Cardiac fibroblast (primary cell): ENCODE measurements around the gene MAD1L1.

ENCODE experiments used
- DNase-seq, 2 donors: peaks; one replicate each; pipeline versions ENCODE4 v3.0.0 to v3.0.0-alpha.2; 2010; ENCODE audit warnings: low read depth in 2 of 2
- H3K4me3 ChIP-seq, 2 donors: replicated peaks in 1 of 2; 1 replicate in 1 of 2; 2 replicates in 1 of 2; pipeline ENCODE4 v1.5.1; 2011; ENCODE audit warnings: low read depth in 2 of 2, low read length in 2 of 2, mild to moderate bottlenecking in 2 of 2, moderate library complexity in 1 of 2
- TF ChIP-seq, protein P1 (sequence below): IDR thresholded peaks from one replicate; pipeline ENCODE4 v1.5.1; 2011; ENCODE audit warnings: low read depth, mild to moderate bottlenecking, low read length, inconsistent platforms

Gene MAD1L1

DNA sequence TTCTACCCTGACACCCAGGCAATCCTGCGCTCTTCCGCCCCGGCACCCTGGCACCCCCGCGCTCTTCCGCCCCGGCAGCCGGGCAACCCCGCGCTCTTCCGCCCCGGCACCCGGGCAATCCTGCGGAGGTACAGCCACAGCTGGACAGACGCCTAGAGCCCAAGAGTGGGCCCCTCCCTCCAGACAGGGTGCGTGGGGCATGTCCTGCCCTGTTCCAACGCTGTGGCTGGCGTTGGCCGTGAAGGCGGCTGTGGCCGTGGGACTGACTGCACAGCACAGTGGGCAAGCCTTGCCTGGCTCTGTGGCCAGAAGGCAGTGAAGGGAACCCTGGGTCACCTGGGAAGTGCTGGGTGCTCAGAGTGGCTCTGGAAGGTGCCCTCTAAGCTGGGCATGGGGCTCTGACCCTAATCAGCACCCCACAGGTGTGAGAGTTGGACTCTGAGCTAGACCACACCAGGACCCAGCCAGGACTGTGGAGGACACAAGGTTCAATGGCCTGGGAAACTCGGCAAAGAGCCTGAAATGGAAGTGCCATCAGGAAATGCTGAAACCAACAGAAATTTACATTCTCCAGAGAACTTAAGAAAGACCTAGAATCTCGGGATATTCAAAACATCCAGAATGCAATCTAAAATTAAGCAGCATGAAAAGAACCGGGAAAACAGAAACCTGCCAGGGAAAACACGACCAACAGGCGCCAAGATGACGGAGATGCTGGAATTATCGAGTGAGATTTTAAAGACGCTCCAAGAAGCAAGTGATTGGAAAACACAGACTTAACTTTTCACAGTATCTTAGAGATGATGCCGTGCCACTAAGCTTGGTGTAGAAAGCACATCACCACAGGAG is 309.1 kb downstream of the MAD1L1 start:
- TF ChIP-seq, protein P1, sequence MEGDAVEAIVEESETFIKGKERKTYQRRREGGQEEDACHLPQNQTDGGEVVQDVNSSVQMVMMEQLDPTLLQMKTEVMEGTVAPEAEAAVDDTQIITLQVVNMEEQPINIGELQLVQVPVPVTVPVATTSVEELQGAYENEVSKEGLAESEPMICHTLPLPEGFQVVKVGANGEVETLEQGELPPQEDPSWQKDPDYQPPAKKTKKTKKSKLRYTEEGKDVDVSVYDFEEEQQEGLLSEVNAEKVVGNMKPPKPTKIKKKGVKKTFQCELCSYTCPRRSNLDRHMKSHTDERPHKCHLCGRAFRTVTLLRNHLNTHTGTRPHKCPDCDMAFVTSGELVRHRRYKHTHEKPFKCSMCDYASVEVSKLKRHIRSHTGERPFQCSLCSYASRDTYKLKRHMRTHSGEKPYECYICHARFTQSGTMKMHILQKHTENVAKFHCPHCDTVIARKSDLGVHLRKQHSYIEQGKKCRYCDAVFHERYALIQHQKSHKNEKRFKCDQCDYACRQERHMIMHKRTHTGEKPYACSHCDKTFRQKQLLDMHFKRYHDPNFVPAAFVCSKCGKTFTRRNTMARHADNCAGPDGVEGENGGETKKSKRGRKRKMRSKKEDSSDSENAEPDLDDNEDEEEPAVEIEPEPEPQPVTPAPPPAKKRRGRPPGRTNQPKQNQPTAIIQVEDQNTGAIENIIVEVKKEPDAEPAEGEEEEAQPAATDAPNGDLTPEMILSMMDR = no peak
- no peak overlapping the region for H3K4me3 ChIP-seq
- no peak for DNase-seq

DNA sequence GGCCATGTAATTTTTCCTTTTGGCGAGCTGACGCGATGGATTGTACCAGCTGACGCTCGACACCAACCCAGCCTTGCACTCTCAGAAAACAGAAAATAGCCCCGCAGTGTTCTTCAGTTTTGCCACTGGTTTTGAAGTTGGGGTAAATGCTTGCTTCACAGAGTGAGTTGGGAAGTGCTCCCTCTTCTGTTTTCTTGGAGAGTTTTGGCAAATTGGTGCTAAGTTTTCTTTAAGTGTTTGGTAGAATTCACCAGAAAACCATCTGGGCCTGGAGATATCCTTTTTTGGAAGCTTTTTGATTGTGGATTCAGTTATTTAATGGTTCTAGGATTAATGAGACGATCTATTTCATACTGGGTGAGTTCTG is 309.9 kb downstream of the MAD1L1 start:
- no peak overlapping the region for H3K4me3 ChIP-seq
- no peak for DNase-seq
- TF ChIP-seq, protein P1 = peak; percentile 10

DNA sequence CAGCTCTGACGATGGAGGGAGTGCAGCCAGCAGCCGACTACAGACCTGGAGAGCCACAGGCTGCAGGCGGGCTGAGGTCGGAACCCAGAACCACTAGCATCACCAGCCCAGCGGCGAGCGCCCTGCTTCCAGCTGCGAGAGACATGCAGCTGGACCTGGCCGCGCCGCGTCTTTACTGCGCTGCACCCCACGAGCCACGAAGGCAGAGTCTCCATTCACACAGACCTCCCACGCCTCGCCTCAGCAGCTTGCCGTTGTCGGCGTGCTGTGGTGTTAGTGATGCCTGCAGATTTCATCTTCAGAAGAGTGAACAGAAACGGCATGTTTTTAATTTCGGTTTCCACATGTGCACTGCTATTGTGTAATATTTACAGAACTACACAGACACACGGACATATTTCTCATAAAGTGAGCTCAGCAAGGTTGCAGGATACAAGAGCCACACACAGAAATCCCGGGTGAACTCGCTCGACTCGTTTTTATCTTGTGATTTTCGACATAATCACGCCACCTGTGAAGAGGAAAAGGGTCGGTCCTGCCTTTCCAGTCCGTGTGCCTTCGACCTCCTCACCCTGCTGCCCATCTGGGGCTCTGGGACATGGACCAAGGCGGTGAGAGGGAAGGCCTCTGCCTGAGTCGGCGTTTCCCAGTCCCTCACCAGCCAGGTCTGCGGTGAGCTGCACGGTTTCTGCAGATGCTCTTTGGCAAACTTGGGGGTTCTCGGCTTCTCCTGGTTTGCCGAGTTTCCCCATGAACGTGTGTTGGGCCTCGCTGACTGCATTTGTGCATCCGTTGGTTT is 310.5 kb downstream of the MAD1L1 start:
- TF ChIP-seq, protein P1 = no peak
- DNase-seq = no peak
- no peak overlapping the region for H3K4me3 ChIP-seq

DNA sequence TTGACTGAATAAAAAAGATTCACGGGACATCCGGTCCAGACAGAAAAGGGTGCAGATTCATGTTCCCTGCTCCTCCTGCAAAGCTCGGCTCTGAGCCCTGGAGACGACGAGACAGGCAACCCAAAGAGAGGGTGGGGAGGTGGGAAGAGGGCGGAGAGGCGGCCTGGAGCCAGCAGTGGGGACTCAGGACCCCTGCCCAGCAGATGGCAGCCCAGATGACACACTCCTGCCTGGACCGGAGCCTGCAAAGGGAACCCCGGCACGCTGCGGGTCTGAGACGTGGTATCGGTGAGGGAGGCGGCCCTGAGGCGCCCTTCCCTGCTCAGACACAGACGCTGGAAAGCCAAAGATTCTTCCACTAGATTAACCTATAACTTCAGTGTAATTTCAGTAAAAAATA is 311.9 kb downstream of the MAD1L1 start:
- TF ChIP-seq, protein P1 = no peak
- no peak overlapping the region for H3K4me3 ChIP-seq
- DNase-seq = no peak

DNA sequence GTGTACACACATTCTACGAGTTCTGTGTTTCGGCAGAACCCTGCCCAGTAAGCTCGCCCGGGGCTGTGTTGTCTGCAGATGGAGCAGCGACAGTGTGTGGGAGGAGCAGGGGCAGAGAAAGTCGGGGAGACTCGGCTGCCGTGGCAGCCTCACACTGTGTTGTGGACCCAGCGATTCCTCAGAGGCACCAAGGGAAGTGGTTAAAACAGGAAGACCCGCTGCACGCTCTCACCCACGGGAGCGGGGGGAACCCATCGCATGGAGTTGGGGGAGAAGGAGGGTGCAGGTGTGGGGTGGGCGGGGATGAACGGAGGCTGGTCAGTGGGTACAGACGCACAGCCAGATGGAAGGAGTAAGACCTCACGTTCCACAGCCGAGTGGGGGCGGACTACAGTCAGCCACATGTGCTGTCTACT is 312.5 kb downstream of the MAD1L1 start:
- H3K4me3 ChIP-seq = no peak overlapping the region
- no peak for DNase-seq
- TF ChIP-seq, protein P1 = no peak

DNA sequence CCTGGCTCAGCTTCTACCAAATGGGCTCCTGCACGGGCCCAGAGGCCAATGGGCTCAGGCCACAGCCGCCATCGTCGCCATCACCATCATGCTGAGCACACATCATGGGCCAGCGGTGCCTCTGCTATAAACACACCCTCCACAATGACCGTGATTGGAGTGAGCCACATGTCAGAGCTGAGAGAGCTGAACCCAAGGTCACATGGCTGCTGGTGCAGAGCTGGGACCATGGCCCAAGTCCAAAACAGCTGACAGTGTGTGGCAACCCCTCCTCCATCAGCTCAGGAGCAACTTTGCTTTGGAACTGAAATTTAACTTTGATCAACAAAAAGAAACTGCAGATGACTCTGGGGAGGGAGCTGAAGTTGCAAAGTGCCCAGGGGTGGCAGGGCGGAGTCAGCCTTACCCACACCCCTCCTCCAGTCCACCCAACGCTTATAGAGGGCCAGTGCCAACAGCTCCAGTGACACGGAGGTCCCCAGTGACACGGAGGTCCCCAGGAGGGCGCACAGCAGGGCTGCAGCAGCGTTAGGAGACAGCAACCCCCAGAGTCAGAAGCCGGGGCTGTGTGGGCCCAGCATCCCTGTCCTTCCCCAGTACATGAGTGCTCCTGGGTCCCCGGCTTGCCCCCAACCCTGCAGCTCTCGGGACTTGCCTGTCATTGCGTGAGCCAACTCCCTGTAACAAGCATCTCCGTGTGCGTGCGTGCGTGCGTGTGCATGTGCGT is 313.0 kb downstream of the MAD1L1 start:
- H3K4me3 ChIP-seq = no peak overlapping the region
- TF ChIP-seq, protein P1 = no peak
- no peak for DNase-seq
